ENCODE data around the gene ATN1.

The ATN1 gene

GRCh38 chr12:6979021-6979420 is 51.3 kb downstream of the ATN1 start:
- DNase-seq: no peak

- DNase-seq: no peak
These were observed 51.7 kb downstream of the ATN1 start for GRCh38 chr12:6979453-6979852.

- DNase-seq: no peak
These were observed 52.3 kb downstream of the ATN1 start for GRCh38 chr12:6980075-6980474.

- no peak for DNase-seq
These were observed 53.0 kb downstream of the ATN1 start for GRCh38 chr12:6980740-6981139.

GRCh38 chr12:6981152-6982052 is 53.6 kb downstream of the ATN1 start:
- no peak for DNase-seq

- no peak for DNase-seq
These were observed 54.8 kb downstream of the ATN1 start for GRCh38 chr12:6982532-6982931.

GRCh38 chr12:6987956-6988553 is 60.3 kb downstream of the ATN1 start:
- DNase-seq: no peak
